ENCODE measurements around the gene BHLHE40. TPM values are rescaled to one million over a fixed set of nuclear protein-coding genes. Genes with fewer than 3 reads are reported as not detected.

Gene BHLHE40
- total RNA-seq, 2 donors from 2014 or later, result 40.8 to 74.0 TPM

- no peak for ATAC-seq
- intact Hi-C loops (cut with DNase I, micrococcal nuclease), result loop anchor here in 1 of 2 donors (10.0 kb wide), 1 partner anchor 315 kb away; no protein-coding TSS in a partner anchor
These were observed 50.5 kb downstream of the BHLHE40 start for GRCh38 chr3:5029715-5030114.

GRCh38 chr3:5030152-5030551, 50.9 kb downstream of the BHLHE40 start:
- no peak for DNase-seq
- ATAC-seq, result no peak
- intact Hi-C loops (cut with DNase I, micrococcal nuclease), result no loop called here

More at GRCh38 chr3:5029715-5030114, 50.5 kb downstream of the BHLHE40 start:
- DNase-seq, result no peak

- intact Hi-C loops (cut with DNase I, micrococcal nuclease), result no loop called here
- DNase-seq (no peak), ATAC-seq (no peak)
These were observed 53.6 kb downstream of the BHLHE40 start for GRCh38 chr3:5032844-5033243.

Other genes with a start within 250 kb of the BHLHE40 start
- gene ARL8B, start 142.9 kb downstream of the BHLHE40 start, total RNA-seq, result 10 to 100 TPM; 41.0 to 51.8 TPM
- gene EDEM1, start 208.3 kb downstream of the BHLHE40 start, total RNA-seq, result 10 to 100 TPM; 49.2 to 62.0 TPM